Measurements from ENCODE around the gene ESAM. TPM values are rescaled to one million over a fixed set of nuclear protein-coding genes. Genes with fewer than 3 reads are reported as not detected.

ESAM gene
- polyA plus RNA-seq, 1 donor (not counting 4 experiments of a cell fraction or from before 2014, with no cell fraction given) = 0.04 TPM

- H3K36me3 ChIP-seq (ENCODE audit: control insufficient read depth in 2 of 2, extremely low read depth in 1 of 2, insufficient read depth in 2 of 2, low read length in 2 of 2) = no peaks in the 10 kb centered on the region
- DNase-seq (ENCODE audit: low read depth, low spot score) (no peak), FAIRE-seq (no peak)
- no peak overlapping the region for H3K9ac ChIP-seq (ENCODE audit: control insufficient read depth, extremely low read depth, insufficient read depth, low read length)
- peak overlapping the region; percentile 59 for H3K4me2 ChIP-seq (ENCODE audit: control insufficient read depth, extremely low read depth, insufficient read depth, low read depth, low read length)
- peak overlapping the region in 1 of 3 experiments; percentile 41 for H3K4me3 ChIP-seq (ENCODE audit: control insufficient read depth in 2 of 3, extremely low read depth in 1 of 3, insufficient read depth in 2 of 3, low read depth in 1 of 3, low read length in 3 of 3)
- no peak overlapping the region for H2AFZ ChIP-seq (ENCODE audit: control insufficient read depth, low read length)
- H3K9me1 ChIP-seq (ENCODE audit: control insufficient read depth, extremely low read depth, insufficient read depth, low read length) = no peaks in the 10 kb centered on the region
- no peak overlapping the region for H3K27ac ChIP-seq (ENCODE audit: control insufficient read depth, insufficient read depth, low read length)
- no peaks in the 10 kb centered on the region for H4K20me1 ChIP-seq (ENCODE audit: control insufficient read depth, extremely low read depth, insufficient read depth, low read length)
- dilution Hi-C loops (cut with MboI; ENCODE audit: extremely low pct_ligation_motif_present, low sequenced_read_pairs) = no loop called here
- TF ChIP-seq EZH2 (IDR thresholded peaks at IDR 0.05; ENCODE audit: low read length) = peak; percentile 93
- TF ChIP-seq, protein P1, sequence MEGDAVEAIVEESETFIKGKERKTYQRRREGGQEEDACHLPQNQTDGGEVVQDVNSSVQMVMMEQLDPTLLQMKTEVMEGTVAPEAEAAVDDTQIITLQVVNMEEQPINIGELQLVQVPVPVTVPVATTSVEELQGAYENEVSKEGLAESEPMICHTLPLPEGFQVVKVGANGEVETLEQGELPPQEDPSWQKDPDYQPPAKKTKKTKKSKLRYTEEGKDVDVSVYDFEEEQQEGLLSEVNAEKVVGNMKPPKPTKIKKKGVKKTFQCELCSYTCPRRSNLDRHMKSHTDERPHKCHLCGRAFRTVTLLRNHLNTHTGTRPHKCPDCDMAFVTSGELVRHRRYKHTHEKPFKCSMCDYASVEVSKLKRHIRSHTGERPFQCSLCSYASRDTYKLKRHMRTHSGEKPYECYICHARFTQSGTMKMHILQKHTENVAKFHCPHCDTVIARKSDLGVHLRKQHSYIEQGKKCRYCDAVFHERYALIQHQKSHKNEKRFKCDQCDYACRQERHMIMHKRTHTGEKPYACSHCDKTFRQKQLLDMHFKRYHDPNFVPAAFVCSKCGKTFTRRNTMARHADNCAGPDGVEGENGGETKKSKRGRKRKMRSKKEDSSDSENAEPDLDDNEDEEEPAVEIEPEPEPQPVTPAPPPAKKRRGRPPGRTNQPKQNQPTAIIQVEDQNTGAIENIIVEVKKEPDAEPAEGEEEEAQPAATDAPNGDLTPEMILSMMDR (optimal IDR thresholded peaks at IDR 0.05 in 1 of 3, IDR thresholded peaks at IDR 0.05 in 1 of 3, conservative IDR thresholded peaks at IDR 0.05 in 1 of 3; ENCODE audit: extremely low read depth in 1 of 3, insufficient read depth in 2 of 3, low read length in 3 of 3) = no peak
- H3K27me3 ChIP-seq (ENCODE audit: control insufficient read depth, extremely low read depth, insufficient read depth, low read length) = peaks cover 73% of the 10 kb centered on the region
- no peaks in the 10 kb centered on the region for H3K9me3 ChIP-seq (ENCODE audit: control insufficient read depth, low read depth, low read length)
- H3K4me1 ChIP-seq (ENCODE audit: control insufficient read depth, extremely low read depth, insufficient read depth, low read length) = peaks cover 13% of the 10 kb centered on the region
- H3K79me2 ChIP-seq (ENCODE audit: control insufficient read depth, insufficient read depth, low read length) = no peaks in the 10 kb centered on the region
Observed at GRCh38 chr11:124759266-124760204, 2.6 kb downstream of the ESAM start.

DNA sequence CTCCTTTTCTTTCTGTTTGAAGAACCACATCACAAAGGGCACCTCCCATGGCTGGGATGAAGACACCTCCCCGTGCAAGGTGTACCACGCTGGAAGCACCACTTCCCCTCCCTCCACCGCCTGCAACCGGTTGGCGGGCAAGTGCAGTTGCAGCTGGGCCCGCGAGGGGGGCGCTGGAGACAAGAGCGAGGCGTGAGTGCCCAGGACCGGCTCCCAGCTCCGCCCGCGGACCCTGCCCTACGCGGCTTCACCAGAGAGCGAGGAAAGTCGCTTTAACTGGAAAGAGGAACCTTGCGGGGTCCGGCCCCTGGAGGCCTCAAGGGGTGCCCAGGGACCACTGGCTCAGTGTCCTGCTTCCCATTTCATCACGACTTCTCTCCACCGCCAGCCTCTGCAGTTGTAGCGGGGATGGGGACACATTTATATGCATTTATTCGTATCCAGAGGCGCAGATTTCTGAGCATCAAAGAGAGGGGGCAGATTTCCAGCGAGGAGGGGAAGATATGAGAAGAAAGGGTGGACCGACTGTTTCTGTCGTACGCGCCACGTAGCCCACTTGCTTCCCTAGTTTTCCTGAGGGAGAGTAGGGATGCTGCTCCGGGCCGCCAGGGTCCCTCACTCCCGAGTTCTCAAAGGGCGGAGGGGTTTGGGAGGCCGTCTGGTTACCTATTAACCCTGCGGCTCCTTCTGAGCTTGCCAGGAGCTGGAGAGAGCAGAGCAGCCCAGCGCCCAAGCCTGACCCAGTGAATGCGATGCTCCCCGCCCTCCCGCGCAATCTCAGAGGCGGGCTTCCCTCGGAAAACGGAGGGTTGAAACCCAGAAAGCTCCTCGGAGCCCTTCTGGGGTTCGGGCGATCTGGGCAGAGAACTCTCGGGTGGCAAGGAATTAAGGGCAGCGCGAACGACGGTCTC lies 3.5 kb downstream of the ESAM start:
- Histone ChIP-seq H3K27me3 (ENCODE audit: control insufficient read depth, extremely low read depth, insufficient read depth, low read length) (peaks cover 78% of the 10 kb centered on the region), H3K9me1 (ENCODE audit: control insufficient read depth, extremely low read depth, insufficient read depth, low read length) (no peaks in the 10 kb centered on the region), H4K20me1 (ENCODE audit: control insufficient read depth, extremely low read depth, insufficient read depth, low read length) (no peaks in the 10 kb centered on the region), H3K27ac (ENCODE audit: control insufficient read depth, insufficient read depth, low read length) (no peak overlapping the region), H3K36me3 (ENCODE audit: control insufficient read depth in 2 of 2, extremely low read depth in 1 of 2, insufficient read depth in 2 of 2, low read length in 2 of 2) (no peaks in the 10 kb centered on the region), H3K4me2 (ENCODE audit: control insufficient read depth, extremely low read depth, insufficient read depth, low read depth, low read length) (peak overlapping the region; percentile 59), H3K4me1 (ENCODE audit: control insufficient read depth, extremely low read depth, insufficient read depth, low read length) (peaks cover 13% of the 10 kb centered on the region), H3K9me3 (ENCODE audit: control insufficient read depth, low read depth, low read length) (no peaks in the 10 kb centered on the region), H3K9ac (ENCODE audit: control insufficient read depth, extremely low read depth, insufficient read depth, low read length) (no peak overlapping the region), H2AFZ (ENCODE audit: control insufficient read depth, low read length) (no peak overlapping the region), H3K4me3 (ENCODE audit: control insufficient read depth in 2 of 3, extremely low read depth in 1 of 3, insufficient read depth in 2 of 3, low read depth in 1 of 3, low read length in 3 of 3) (peak overlapping the region in 1 of 3 experiments; percentile 41), H3K79me2 (ENCODE audit: control insufficient read depth, insufficient read depth, low read length) (no peaks in the 10 kb centered on the region)
- no peak for FAIRE-seq
- TF ChIP-seq, protein P1 (optimal IDR thresholded peaks at IDR 0.05 in 1 of 3, IDR thresholded peaks at IDR 0.05 in 1 of 3, conservative IDR thresholded peaks at IDR 0.05 in 1 of 3; ENCODE audit: extremely low read depth in 1 of 3, insufficient read depth in 2 of 3, low read length in 3 of 3) = peak; percentile 57 to 75 (median 68)
- peak; percentile 95 for TF ChIP-seq EZH2 (IDR thresholded peaks at IDR 0.05; ENCODE audit: low read length)
- no peak for DNase-seq (ENCODE audit: low read depth, low spot score)
- dilution Hi-C loops (cut with MboI; ENCODE audit: extremely low pct_ligation_motif_present, low sequenced_read_pairs) = no loop called here
